GM23338 (cell line): ENCODE data around the gene SCRG1. TPM values are rescaled to one million over a fixed set of nuclear protein-coding genes. Genes with fewer than 3 reads are reported as not detected.

Source experiments
- ATAC-seq: fragments of 200-7000 bp; cut with Tn5 transposase; 3 replicates; pipeline ENCODE4 v1.9.1; 2020
- DNase-seq: peaks from one replicate; pipeline ENCODE4 v3.0.0-alpha.2; 2015; ENCODE audit warnings: low spot score
- H2AFZ ChIP-seq: fragments of 200-600 bp; sonication (generic); 2 replicates; pipeline ENCODE4 v1.8.0; 2016; ENCODE audit warnings: antibody characterized with exemption, mild to moderate bottlenecking, moderate library complexity
- H3F3A ChIP-seq: fragments of 200-600 bp; sonication (generic); replicated peaks from 2 replicates; pipeline ENCODE4 v1.8.0; 2017; ENCODE audit warnings: antibody characterized with exemption, mixed run types, low read depth
- H3K27ac ChIP-seq: fragments of 200-600 bp; sonication (generic); 2 replicates; pipeline ENCODE4 v1.6.1; 2016; ENCODE audit warnings: low read depth
- H3K27me3 ChIP-seq: fragments of 200-600 bp; sonication (generic); 2 replicates; pipeline ENCODE4 v1.8.0; 2016; ENCODE audit warnings: mild to moderate bottlenecking, mixed run types, moderate library complexity; ENCODE audit not compliant: insufficient read depth
- H3K36me3 ChIP-seq: fragments of 200-600 bp; sonication (generic); 2 replicates; pipeline ENCODE4 v1.8.0; 2016; ENCODE audit warnings: mild to moderate bottlenecking; ENCODE audit not compliant: insufficient read depth
- H3K4me1 ChIP-seq: fragments of 200-600 bp; sonication (generic); 2 replicates; pipeline ENCODE4 v1.8.0; 2016; ENCODE audit warnings: mild to moderate bottlenecking, moderate library complexity; ENCODE audit not compliant: insufficient read depth
- H3K4me2 ChIP-seq: fragments of 200-600 bp; sonication (generic); 2 replicates; pipeline ENCODE4 v1.7.1; 2017; ENCODE audit warnings: mixed run types
- H3K4me3 ChIP-seq: fragments of 200-600 bp; sonication (generic); 2 replicates; pipeline ENCODE4 v1.6.1; 2016; ENCODE audit warnings: mixed run types
- H3K79me2 ChIP-seq: fragments of 200-600 bp; sonication (generic); replicated peaks from 2 replicates; pipeline ENCODE4 v1.8.0; 2017; ENCODE audit warnings: mild to moderate bottlenecking; ENCODE audit not compliant: insufficient read depth
- H3K9me2 ChIP-seq: fragments of 200-600 bp; sonication (generic); 2 replicates; pipeline ENCODE4 v1.8.0; 2017; ENCODE audit not compliant: insufficient read depth
- H4K20me1 ChIP-seq: fragments of 200-600 bp; sonication (generic); replicated peaks from 2 replicates; pipeline ENCODE4 v1.8.0; 2017; ENCODE audit warnings: mild to moderate bottlenecking; ENCODE audit not compliant: insufficient read depth
- H3K27ac Mint-ChIP-seq: 2 replicates; pipeline ENCODE4 v1.8.0; 2020; ENCODE audit warnings: inconsistent platforms, mild to moderate bottlenecking, moderate library complexity, mixed read lengths
- H3K27me3 Mint-ChIP-seq: 3 replicates; pipeline ENCODE4 v1.8.0; 2022; ENCODE audit warnings: low read depth, mild to moderate bottlenecking, moderate library complexity, mixed read lengths, inconsistent platforms; ENCODE audit not compliant: insufficient read depth, poor library complexity
- H3K36me3 Mint-ChIP-seq: 3 replicates; pipeline ENCODE4 v1.8.0; 2021; ENCODE audit warnings: low read depth, mild to moderate bottlenecking, inconsistent platforms, moderate library complexity, mixed read lengths
- H3K4me1 Mint-ChIP-seq: 3 replicates; pipeline ENCODE4 v1.8.0; 2020; ENCODE audit warnings: mild to moderate bottlenecking, inconsistent platforms, mixed read lengths
- H3K4me3 Mint-ChIP-seq: 3 replicates; pipeline ENCODE4 v1.8.0; 2021; ENCODE audit warnings: moderate library complexity, mild to moderate bottlenecking, inconsistent platforms, mixed read lengths
- H3K9me3 Mint-ChIP-seq: 3 replicates; pipeline ENCODE4 v1.8.0; 2020; ENCODE audit warnings: moderate library complexity, mild to moderate bottlenecking, inconsistent platforms, mixed read lengths
- CREB1 ChIP-seq: fragments of 250-450 bp; sonication (Bioruptor Pico); IDR thresholded peaks from 2 replicates; pipeline ENCODE4 v1.5.0; 2020; ENCODE audit warnings: low read depth, mild to moderate bottlenecking, moderate library complexity
- JUNB ChIP-seq: IDR thresholded peaks from one replicate; pipeline ENCODE4 v1.6.1; 2016; ENCODE audit warnings: antibody characterized with exemption; ENCODE audit not compliant: unreplicated experiment
- NANOG ChIP-seq: IDR thresholded peaks from 2 replicates; pipeline ENCODE4 v1.6.1; 2016; ENCODE audit warnings: antibody characterized with exemption, borderline replicate concordance
- ZNF114 ChIP-seq: fragments of 250-450 bp; sonication (Bioruptor Pico); IDR thresholded peaks from 2 replicates; pipeline ENCODE4 v1.5.0; 2020; ENCODE audit warnings: mild to moderate bottlenecking, moderate library complexity
- ZNF331 ChIP-seq: fragments of 250-450 bp; sonication (Bioruptor Pico); IDR thresholded peaks from 2 replicates; pipeline ENCODE4 v1.5.0; 2020; ENCODE audit warnings: low read depth, mild to moderate bottlenecking, moderate library complexity
- ZNF462 ChIP-seq: fragments of 250-450 bp; sonication (Bioruptor Pico); IDR thresholded peaks from 2 replicates; pipeline ENCODE4 v1.5.0; 2020; ENCODE audit warnings: mild to moderate bottlenecking, moderate library complexity
- polyA plus RNA-seq: library from polyadenylated mRNA; unstranded; fragments of >200 nt; fragmentation: Nextera tagmentation; extraction: Ambion mirVana; gene quantifications from 2 replicates; pipeline ENCODE4 v1.2.1, GENCODE V29; 2016
- total RNA-seq: library from RNA; depleted of rRNA; stranded (reverse); fragments of >200 nt; shearing (Covaris generic); gene quantifications from 2 replicates; pipeline ENCODE4 v1.2.3, GENCODE V29; 2014

Gene SCRG1
- total and polyA plus RNA-seq, 2 experiments from 2014 or later: 0.45 TPM; not detected in 1

GRCh38 chr4:173433447-173433846, 34.5 kb upstream of the SCRG1 start:
- Histone ChIP-seq H3K79me2 (no peaks in the 10 kb centered on the region), H3K27me3 (no peaks in the 10 kb centered on the region), H2AFZ (no peak overlapping the region), H3K9me2 (no peaks in the 10 kb centered on the region), H3K36me3 (no peaks in the 10 kb centered on the region), H3K4me2 (no peak overlapping the region), H3K4me1 (peaks cover 18% of the 10 kb centered on the region), H3K27ac (no peak overlapping the region), H3F3A (no peaks in the 10 kb centered on the region), H4K20me1 (no peaks in the 10 kb centered on the region), H3K4me3 (no peak overlapping the region)
- TF ChIP-seq NANOG: no peak
- no peak for TF ChIP-seq JUNB
- no peak for TF ChIP-seq ZNF114 (CRISPR knock-in tag)
- TF ChIP-seq CREB1: no peak
- TF ChIP-seq ZNF331 (CRISPR knock-in tag): no peak
- TF ChIP-seq ZNF462 (CRISPR knock-in tag): no peak
- DNase-seq (no peak), ATAC-seq (no peak)
- H3K4me3 Mint-ChIP-seq: no peak overlapping the region
- H3K36me3 Mint-ChIP-seq: no peaks in the 10 kb centered on the region; the same call in 2 of the 3 replicates
- H3K4me1 Mint-ChIP-seq: peaks cover 23% of the 10 kb centered on the region
- H3K27me3 Mint-ChIP-seq: no peaks in the 10 kb centered on the region
- no peaks in the 10 kb centered on the region for H3K9me3 Mint-ChIP-seq
- H3K27ac Mint-ChIP-seq: no peak overlapping the region

- H3K27ac Mint-ChIP-seq: no peak overlapping the region
- no peak for TF ChIP-seq ZNF331 (CRISPR knock-in tag)
- TF ChIP-seq ZNF462 (CRISPR knock-in tag): no peak
These were observed 33.5 kb upstream of the SCRG1 start for GRCh38 chr4:173432430-173432829.

More at GRCh38 chr4:173432430-173432829, 33.5 kb upstream of the SCRG1 start:
- no peaks in the 10 kb centered on the region for H3K9me3 Mint-ChIP-seq
- H3K4me1 Mint-ChIP-seq: peaks cover 21% of the 10 kb centered on the region
- H3K36me3 ChIP-seq: no peaks in the 10 kb centered on the region
- peaks cover 18% of the 10 kb centered on the region for H3K4me1 ChIP-seq
- H3K9me2 ChIP-seq: no peaks in the 10 kb centered on the region
- no peak for ATAC-seq
- no peaks in the 10 kb centered on the region; the same call in 2 of the 3 replicates for H3K36me3 Mint-ChIP-seq
- DNase-seq: no peak
- H3K27me3 Mint-ChIP-seq: no peaks in the 10 kb centered on the region
- no peak overlapping the region for H3K4me3 ChIP-seq
- no peak overlapping the region for H3K4me3 Mint-ChIP-seq
- H3K27ac ChIP-seq: no peak overlapping the region
- no peaks in the 10 kb centered on the region for H3K27me3 ChIP-seq
- H3F3A ChIP-seq: no peaks in the 10 kb centered on the region
- no peak overlapping the region for H2AFZ ChIP-seq
- no peaks in the 10 kb centered on the region for H4K20me1 ChIP-seq
- H3K4me2 ChIP-seq: no peak overlapping the region
- no peaks in the 10 kb centered on the region for H3K79me2 ChIP-seq
